Natural killer cell (primary cell): Measurements from ENCODE around the gene TTC23L. TPM values are rescaled to one million over a fixed set of nuclear protein-coding genes. Genes with fewer than 3 reads are reported as not detected.

Source experiments
- ATAC-seq, 3 donors: fragments of 150-1000 bp in 2 of 3; fragments of 200-7000 bp in 1 of 3; cut with Tn5 transposase; 1 replicate in 1 of 3; 2 replicates in 2 of 3; pipeline ENCODE4 v1.10.0; 2021; ENCODE audit warnings: mild to moderate bottlenecking in 2 of 3, moderate library complexity in 2 of 3
- DNase-seq, 2 donors: peaks; one replicate each; pipeline versions ENCODE4 v3.0.0 to v3.0.0-alpha.2; 2013 to 2021; ENCODE audit warnings: mixed read lengths in 1 of 2
- H3K27ac ChIP-seq: one replicate; pipeline ENCODE4 v1.5.1; 2013; ENCODE audit warnings: mild to moderate bottlenecking, low read length
- H3K27me3 ChIP-seq: one replicate; pipeline ENCODE4 v1.6.1; 2013; ENCODE audit warnings: low read length; ENCODE audit not compliant: control insufficient read depth, insufficient read depth
- H3K36me3 ChIP-seq: one replicate; pipeline ENCODE4 v1.6.1; 2013; ENCODE audit warnings: low read length; ENCODE audit not compliant: control insufficient read depth, insufficient read depth
- H3K4me1 ChIP-seq: one replicate; pipeline ENCODE4 v1.6.1; 2013; ENCODE audit warnings: low read length; ENCODE audit not compliant: control insufficient read depth, insufficient read depth
- H3K4me3 ChIP-seq: one replicate; pipeline ENCODE4 v1.5.1; 2013; ENCODE audit warnings: low read length
- H3K9me3 ChIP-seq: one replicate; pipeline ENCODE4 v1.6.1; 2013; ENCODE audit warnings: low read length; ENCODE audit not compliant: control insufficient read depth, insufficient read depth
- H3K27ac Mint-ChIP-seq, 2 donors: one replicate each; pipeline ENCODE4 v1.8.0; 2022; ENCODE audit warnings: mild to moderate bottlenecking in 2 of 2, mixed read lengths in 2 of 2, moderate library complexity in 1 of 2
- H3K27me3 Mint-ChIP-seq, 2 donors: one replicate each; pipeline ENCODE4 v1.8.0; 2022; ENCODE audit warnings: low read depth in 2 of 2, mixed read lengths in 2 of 2
- H3K36me3 Mint-ChIP-seq: one replicate; pipeline ENCODE4 v1.8.0; 2022; ENCODE audit warnings: mixed read lengths
- H3K4me1 Mint-ChIP-seq, 2 donors: one replicate each; pipeline ENCODE4 v1.8.0; 2022; ENCODE audit warnings: mixed read lengths in 2 of 2
- H3K4me3 Mint-ChIP-seq: one replicate; pipeline ENCODE4 v1.8.0; 2022; ENCODE audit warnings: mild to moderate bottlenecking, moderate library complexity, mixed read lengths
- H3K9me3 Mint-ChIP-seq, 2 donors: one replicate each; pipeline ENCODE4 v1.8.0; 2022; ENCODE audit warnings: mixed read lengths in 2 of 2
- WGBS: methylation state at CpG from one replicate; pipeline ENCODE4 v1.1.7; 2013; ENCODE audit warnings: missing lambda C conversion rate; ENCODE audit not compliant: insufficient coverage; 5-methylcytosine and 5-hydroxymethylcytosine counted together
- intact Hi-C: fragments of 100-400 bp; cut with micrococcal nuclease; formaldehyde crosslinking; loops from one replicate; pipeline ENCODE4 v1.14.2; 2022
- total RNA-seq, 4 donors: library from RNA; stranded (reverse); fragments of 120-200 nt in 1 of 4; gene quantifications; one replicate each; pipeline versions ENCODE4 v1.2.3 to v1.2.4, GENCODE V29; 2013 to 2022
- TF ChIP-seq, protein P1 (sequence below): fragments of 200-600 bp; IDR thresholded peaks from one replicate; pipeline ENCODE4 v1.8.0; 2022; ENCODE audit warnings: antibody characterized with exemption

The TTC23L gene
- total RNA-seq, 3 donors from 2014 or later (not counting 1 experiment from before 2014, with no cell fraction given), result 0.48 TPM; not detected in 2

DNA sequence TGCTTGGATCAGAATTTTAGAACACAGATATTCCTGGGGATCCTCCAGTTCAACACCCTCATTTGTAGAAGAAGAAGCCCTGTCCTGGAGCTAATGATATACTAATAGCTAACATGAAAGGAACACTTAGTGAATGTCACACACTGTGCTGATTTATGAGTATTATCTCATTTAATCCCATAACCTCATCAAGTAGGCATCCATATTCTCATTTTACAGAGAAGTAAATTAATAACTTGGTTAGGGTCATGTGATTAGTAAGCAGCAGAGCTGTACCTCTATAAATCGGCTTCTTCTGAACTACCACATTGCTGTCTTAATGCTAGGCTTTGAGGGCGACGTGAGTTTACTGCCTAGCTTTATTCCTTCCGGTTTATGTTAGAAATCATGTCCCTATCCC lies 6.0 kb downstream of the TTC23L start:
- no peak overlapping the region for H3K4me3 Mint-ChIP-seq
- 88% methylated on average over 3 of the region's 4 CpGs for WGBS
- ATAC-seq (no peak), DNase-seq (no peak)
- Histone ChIP-seq H3K27ac (no peak overlapping the region), H3K27me3 (no peaks in the 10 kb centered on the region), H3K9me3 (no peaks in the 10 kb centered on the region), H3K4me3 (no peak overlapping the region), H3K4me1 (no peaks in the 10 kb centered on the region), H3K36me3 (no peaks in the 10 kb centered on the region)
- H3K36me3 Mint-ChIP-seq, result no peaks in the 10 kb centered on the region
- intact Hi-C loops, result no loop called here
- TF ChIP-seq, protein P1, sequence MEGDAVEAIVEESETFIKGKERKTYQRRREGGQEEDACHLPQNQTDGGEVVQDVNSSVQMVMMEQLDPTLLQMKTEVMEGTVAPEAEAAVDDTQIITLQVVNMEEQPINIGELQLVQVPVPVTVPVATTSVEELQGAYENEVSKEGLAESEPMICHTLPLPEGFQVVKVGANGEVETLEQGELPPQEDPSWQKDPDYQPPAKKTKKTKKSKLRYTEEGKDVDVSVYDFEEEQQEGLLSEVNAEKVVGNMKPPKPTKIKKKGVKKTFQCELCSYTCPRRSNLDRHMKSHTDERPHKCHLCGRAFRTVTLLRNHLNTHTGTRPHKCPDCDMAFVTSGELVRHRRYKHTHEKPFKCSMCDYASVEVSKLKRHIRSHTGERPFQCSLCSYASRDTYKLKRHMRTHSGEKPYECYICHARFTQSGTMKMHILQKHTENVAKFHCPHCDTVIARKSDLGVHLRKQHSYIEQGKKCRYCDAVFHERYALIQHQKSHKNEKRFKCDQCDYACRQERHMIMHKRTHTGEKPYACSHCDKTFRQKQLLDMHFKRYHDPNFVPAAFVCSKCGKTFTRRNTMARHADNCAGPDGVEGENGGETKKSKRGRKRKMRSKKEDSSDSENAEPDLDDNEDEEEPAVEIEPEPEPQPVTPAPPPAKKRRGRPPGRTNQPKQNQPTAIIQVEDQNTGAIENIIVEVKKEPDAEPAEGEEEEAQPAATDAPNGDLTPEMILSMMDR, result no peak
- peaks cover 3 to 19% of the 10 kb centered on the region in 2 donors for H3K27me3 Mint-ChIP-seq
- no peak overlapping the region for H3K27ac Mint-ChIP-seq
- H3K9me3 Mint-ChIP-seq, result no peaks in the 10 kb centered on the region
- no peaks in the 10 kb centered on the region for H3K4me1 Mint-ChIP-seq

GRCh38 chr5:34847056-34847455 lies 8.1 kb downstream of the TTC23L start:
- Histone ChIP-seq H3K36me3 (no peaks in the 10 kb centered on the region), H3K4me3 (no peak overlapping the region), H3K27ac (no peak overlapping the region), H3K27me3 (no peaks in the 10 kb centered on the region), H3K9me3 (no peaks in the 10 kb centered on the region), H3K4me1 (no peaks in the 10 kb centered on the region)
- ATAC-seq, result no peak
- H3K36me3 Mint-ChIP-seq, result no peaks in the 10 kb centered on the region
- peaks cover 3 to 19% of the 10 kb centered on the region in 2 donors for H3K27me3 Mint-ChIP-seq
- H3K4me3 Mint-ChIP-seq, result no peak overlapping the region
- no peaks in the 10 kb centered on the region for H3K9me3 Mint-ChIP-seq
- no peak overlapping the region for H3K27ac Mint-ChIP-seq
- intact Hi-C loops, result no loop called here
- no peak for DNase-seq
- H3K4me1 Mint-ChIP-seq, result no peaks in the 10 kb centered on the region
- TF ChIP-seq, protein P1, result no peak

- Histone ChIP-seq H3K4me3 (no peak overlapping the region), H3K4me1 (no peaks in the 10 kb centered on the region), H3K27ac (no peak overlapping the region), H3K36me3 (no peaks in the 10 kb centered on the region), H3K9me3 (no peaks in the 10 kb centered on the region), H3K27me3 (no peaks in the 10 kb centered on the region)
- WGBS, result 91% methylated on average over 4 of the region's 4 CpGs
- Mint-ChIP-seq H3K27ac (no peak overlapping the region), H3K4me3 (no peak overlapping the region), H3K9me3 (no peaks in the 10 kb centered on the region), H3K36me3 (no peaks in the 10 kb centered on the region), H3K4me1 (no peaks in the 10 kb centered on the region), H3K27me3 (peaks cover 4 to 19% of the 10 kb centered on the region in 2 donors)
- TF ChIP-seq, protein P1, result no peak
- no peak for ATAC-seq
- intact Hi-C loops, result no loop called here
- no peak for DNase-seq
These were observed 8.6 kb downstream of the TTC23L start for GRCh38 chr5:34847552-34847951.

DNA sequence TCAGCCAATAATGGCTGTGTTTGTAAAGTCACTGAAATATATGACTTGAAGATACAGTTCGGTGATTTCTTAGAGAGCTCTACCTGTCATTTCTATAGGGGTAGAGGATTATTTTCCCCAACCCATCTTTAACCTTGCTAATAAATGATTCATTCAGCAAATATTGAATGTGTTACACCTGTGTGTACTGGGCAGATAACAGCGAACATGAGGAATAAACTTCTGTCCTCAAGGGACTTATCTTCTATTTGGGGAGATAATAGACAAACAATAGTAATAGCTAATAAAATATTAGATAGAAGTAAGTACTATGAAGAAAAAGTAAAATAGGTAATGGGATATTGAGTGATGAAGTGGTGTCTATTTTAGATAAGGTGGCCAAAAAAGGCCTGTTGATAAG lies 9.3 kb downstream of the TTC23L start:
- Histone ChIP-seq H3K27me3 (no peaks in the 10 kb centered on the region), H3K27ac (no peak overlapping the region), H3K36me3 (no peaks in the 10 kb centered on the region), H3K4me3 (no peak overlapping the region), H3K4me1 (no peaks in the 10 kb centered on the region), H3K9me3 (no peaks in the 10 kb centered on the region)
- H3K4me1 Mint-ChIP-seq, result no peaks in the 10 kb centered on the region
- H3K36me3 Mint-ChIP-seq, result no peaks in the 10 kb centered on the region
- H3K27me3 Mint-ChIP-seq, result peaks cover 4 to 19% of the 10 kb centered on the region in 2 donors
- H3K4me3 Mint-ChIP-seq, result no peak overlapping the region
- no peak for ATAC-seq
- H3K27ac Mint-ChIP-seq, result no peak overlapping the region
- no CpG with 5 or more reads among the region's 2 CpGs for WGBS
- TF ChIP-seq, protein P1, result no peak
- DNase-seq, result no peak
- intact Hi-C loops, result no loop called here
- H3K9me3 Mint-ChIP-seq, result no peaks in the 10 kb centered on the region
